HepG2 (cell line): Measurements from ENCODE around the gene LRP5. TPM values are rescaled to one million over a fixed set of nuclear protein-coding genes. Genes with fewer than 3 reads are reported as not detected.

Source experiments
- ATAC-seq: fragments of 200-7000 bp; cut with Tn5 transposase; 3 replicates; pipeline ENCODE4 v1.9.1; 2020; ENCODE audit warnings: mild to moderate bottlenecking, moderate library complexity
- BruUV-seq: library from RNA; stranded (reverse); fragments of 400-500 nt; replicated peaks from 2 replicates; lab custom pipeline; 2021; lab: Mats Ljungman, UMichigan
- CTCF ChIA-PET: fragments of 300-600 bp; formaldehyde crosslinking; extraction: SDS; loops from one replicate; lab custom pipeline; 2021; ENCODE audit warnings: low total read pairs, inconsistent platforms, low intra/inter-chr PET ratio; lab: Yijun Ruan, JAX
- POLR2A ChIA-PET: fragments of 350-600 bp; sonication (Branson Sonifier 250); formaldehyde crosslinking; loops from one replicate; lab custom pipeline; 2020; ENCODE audit warnings: antibody characterized with exemption, inconsistent platforms; lab: Yijun Ruan, JAX
- DNase-seq: peaks from one replicate; pipeline ENCODE4 v3.0.0-alpha.2; 2015; ENCODE audit warnings: low spot score
- FAIRE-seq: peaks from 3 replicates; lab custom pipeline; 2011; peaks lifted over from hg19 to GRCh38; lab: Jason Lieb, UNC
- H2AFZ ChIP-seq: one replicate; pipeline ENCODE4 v1.6.1; 2011; ENCODE audit warnings: low read length, inconsistent platforms
- H3K27ac ChIP-seq: fragments of 300-600 bp; 3 replicates; pipeline ENCODE4 v1.8.0; 2011; ENCODE audit warnings: mixed run types, mild to moderate bottlenecking, mixed read lengths, low read length, inconsistent platforms; ENCODE audit not compliant: insufficient read depth; ENCODE audit errors: extremely low read length
- H3K27me3 ChIP-seq, 2 experiments: fragments of 200-600 bp in 1 of 2; 2 replicates in 1 of 2; 3 replicates in 1 of 2; pipeline versions ENCODE4 v1.6.0 to v1.8.0; 2011; ENCODE audit warnings: low read length in 2 of 2, mild to moderate bottlenecking in 2 of 2, moderate library complexity in 2 of 2, inconsistent platforms in 1 of 2; ENCODE audit not compliant: insufficient read depth in 2 of 2, control insufficient read depth in 1 of 2
- H3K36me3 ChIP-seq, 2 experiments: fragments of 200-600 bp in 1 of 2; replicated peaks in 1 of 2; 2 replicates in 1 of 2; 3 replicates in 1 of 2; pipeline versions ENCODE4 v1.5.1 to v1.8.0; 2011; ENCODE audit warnings: low read length in 2 of 2, inconsistent platforms in 1 of 2; ENCODE audit not compliant: insufficient read depth in 2 of 2, control insufficient read depth in 1 of 2
- H3K4me1 ChIP-seq: 2 replicates; pipeline ENCODE4 v1.5.1; 2012; ENCODE audit warnings: low read length, inconsistent platforms; ENCODE audit not compliant: insufficient read depth
- H3K4me2 ChIP-seq: 2 replicates; pipeline ENCODE4 v1.6.0; 2011; ENCODE audit warnings: low read depth, low read length, inconsistent platforms
- H3K4me3 ChIP-seq, 3 experiments: fragments of 200-600 bp in 1 of 3; sonication (generic), shearing (Covaris generic) in 1 of 3; replicated peaks in 1 of 3; 2 replicates each; pipeline ENCODE4 v1.5.1; 2011 to 2016; ENCODE audit warnings: low read length in 3 of 3, inconsistent platforms in 2 of 3, low read depth in 2 of 3, mild to moderate bottlenecking in 2 of 3, control low read depth in 1 of 3, mixed read lengths in 1 of 3; ENCODE audit not compliant: insufficient read depth in 1 of 3
- H3K79me2 ChIP-seq: one replicate; pipeline ENCODE4 v1.6.1; 2011; ENCODE audit warnings: low read length, inconsistent platforms; ENCODE audit not compliant: insufficient read depth
- H3K9ac ChIP-seq: 2 replicates; pipeline ENCODE4 v1.6.0; 2011; ENCODE audit warnings: mild to moderate bottlenecking, low read depth, low read length, inconsistent platforms; ENCODE audit not compliant: insufficient read depth
- H3K9me3 ChIP-seq: 2 replicates; pipeline ENCODE4 v1.5.1; 2012; ENCODE audit warnings: mild to moderate bottlenecking, low read length
- H4K20me1 ChIP-seq: 2 replicates; pipeline ENCODE4 v1.6.0; 2011; ENCODE audit warnings: inconsistent platforms, mild to moderate bottlenecking, low read length, moderate library complexity; ENCODE audit not compliant: insufficient read depth
- FOXA3 ChIP-seq: IDR thresholded peaks from 2 replicates; pipeline ENCODE4 v1.6.1; 2016; ENCODE audit warnings: missing genetic modification reagents, missing compliant biosample characterization
- PHF21A ChIP-seq: sonication (generic); formaldehyde crosslinking; IDR thresholded peaks from 2 replicates; pipeline ENCODE4 v1.5.0; 2020; ENCODE audit warnings: mild to moderate bottlenecking, missing genetic modification reagents
- SALL1 ChIP-seq: sonication (generic); formaldehyde crosslinking; IDR thresholded peaks from 2 replicates; pipeline ENCODE4 v1.8.0; 2022; ENCODE audit warnings: mild to moderate bottlenecking, missing genetic modification reagents
- WGBS: methylation state at CpG from one replicate; pipeline ENCODE4 v1.1.6; 2017; ENCODE audit warnings: low lambda C conversion rate; 5-methylcytosine and 5-hydroxymethylcytosine counted together
- in situ Hi-C: cut with HindIII; loops from 2 replicates; pipeline ENCODE4 v1.10.0; 2017; ENCODE audit warnings: low pct_unique_long_range_greater_than_20kb; ENCODE audit not compliant: extremely low pct_ligation_motif_present
- intact Hi-C: fragments of 100-400 bp; cut with micrococcal nuclease; formaldehyde crosslinking; loops from one replicate; pipeline ENCODE4 v1.10.0; 2022; ENCODE audit not compliant: unreplicated experiment
- polyA plus RNA-seq, 8 experiments: library from polyadenylated mRNA; depleted of rRNA in 3 of 8; stranded (reverse) in 7 of 8; unstranded in 1 of 8; fragments of >200 nt; fragmentation: Illumina TruSeq in 4 of 8; extraction: Trizol in 4 of 8; gene quantifications; 2 replicates each; pipeline versions ENCODE4 v1.2.1 to v1.2.3, GENCODE V29; 2011 to 2016; ENCODE audit warnings: low read depth in 4 of 8, missing spikeins in 1 of 8, mixed read lengths in 1 of 8; ENCODE audit not compliant: insufficient read depth in 1 of 8
- total RNA-seq, 5 experiments: library from RNA; depleted of rRNA; stranded (reverse); fragments of >200 nt; fragmentation: Illumina TruSeq; extraction: Trizol; gene quantifications; 2 replicates each; pipeline ENCODE4 v1.2.3, GENCODE V29; 2016; ENCODE audit warnings: low read depth in 1 of 5
- TF ChIP-seq, protein P1 (sequence below): sonication (generic); formaldehyde crosslinking; IDR thresholded peaks from 2 replicates; pipeline ENCODE4 v1.4.0; 2020; ENCODE audit warnings: mild to moderate bottlenecking, missing genetic modification reagents
- TF ChIP-seq, protein P2 (sequence below): sonication (generic); formaldehyde crosslinking; IDR thresholded peaks from 2 replicates; pipeline ENCODE4 v1.8.1; 2023; ENCODE audit warnings: mild to moderate bottlenecking, inconsistent platforms, moderate library complexity, missing genetic modification reagents, borderline replicate concordance

The LRP5 gene
- total and polyA plus RNA-seq, 2 of the 13 experiments (the other 11 are each of a cell fraction or from before 2014, with no cell fraction given), result 40.4 to 64.0 TPM

DNA sequence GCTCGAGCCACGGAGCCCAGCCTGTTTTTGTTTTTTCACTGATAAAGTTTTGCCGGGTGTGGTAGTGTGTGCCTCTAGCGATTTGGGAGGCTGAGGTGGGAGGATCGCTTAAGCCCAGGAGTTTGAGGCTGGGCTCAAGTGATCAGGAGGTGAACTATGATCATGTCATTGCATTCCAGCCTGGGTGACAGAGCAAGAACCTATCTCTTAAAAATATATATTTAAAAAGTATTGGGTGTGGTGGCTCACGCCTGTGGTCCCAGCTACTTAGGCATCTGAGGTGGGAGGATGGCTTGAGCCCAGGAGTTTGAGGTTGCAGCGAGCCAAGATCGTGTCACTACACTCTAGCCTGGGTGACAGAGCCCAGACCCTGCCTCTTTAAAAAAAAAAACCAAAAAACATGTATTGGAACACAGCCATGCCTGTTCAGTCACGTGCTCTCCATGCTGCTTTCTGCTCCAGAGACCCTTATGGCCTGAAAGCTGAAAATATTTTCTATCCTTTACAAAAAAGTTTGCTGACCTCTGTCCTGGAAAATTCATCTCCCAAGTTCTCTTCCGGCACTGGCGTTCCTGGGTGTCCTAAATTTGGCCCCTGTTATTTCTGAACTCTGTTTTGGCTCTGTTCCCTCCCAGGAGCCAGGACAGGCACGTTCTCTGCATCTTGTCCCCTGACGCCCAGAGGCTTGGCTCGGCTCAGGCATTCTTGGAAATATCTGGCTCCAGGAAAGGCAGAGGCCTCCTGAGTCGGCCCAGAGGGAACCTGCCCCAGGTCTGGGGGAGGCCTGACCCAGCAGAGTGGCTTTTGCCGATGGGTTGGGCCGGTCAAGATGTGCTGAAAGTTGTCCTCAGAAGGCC lies 86.8 kb downstream of the LRP5 start:
- H2AFZ ChIP-seq, result no peak overlapping the region
- H3K4me1 ChIP-seq, result peaks cover 12% of the 10 kb centered on the region; the same call in 1 of the 2 replicates
- FAIRE-seq (no peak), DNase-seq (no peak), ATAC-seq (no peak)
- TF ChIP-seq PHF21A (CRISPR knock-in tag) (no peak), SALL1 (CRISPR knock-in tag) (no peak), FOXA3 (CRISPR knock-in tag) (no peak)
- TF ChIP-seq, protein P1, sequence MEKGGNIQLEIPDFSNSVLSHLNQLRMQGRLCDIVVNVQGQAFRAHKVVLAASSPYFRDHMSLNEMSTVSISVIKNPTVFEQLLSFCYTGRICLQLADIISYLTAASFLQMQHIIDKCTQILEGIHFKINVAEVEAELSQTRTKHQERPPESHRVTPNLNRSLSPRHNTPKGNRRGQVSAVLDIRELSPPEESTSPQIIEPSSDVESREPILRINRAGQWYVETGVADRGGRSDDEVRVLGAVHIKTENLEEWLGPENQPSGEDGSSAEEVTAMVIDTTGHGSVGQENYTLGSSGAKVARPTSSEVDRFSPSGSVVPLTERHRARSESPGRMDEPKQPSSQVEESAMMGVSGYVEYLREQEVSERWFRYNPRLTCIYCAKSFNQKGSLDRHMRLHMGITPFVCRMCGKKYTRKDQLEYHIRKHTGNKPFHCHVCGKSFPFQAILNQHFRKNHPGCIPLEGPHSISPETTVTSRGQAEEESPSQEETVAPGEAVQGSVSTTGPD (CRISPR knock-in tag), result no peak
- TF ChIP-seq, protein P2, sequence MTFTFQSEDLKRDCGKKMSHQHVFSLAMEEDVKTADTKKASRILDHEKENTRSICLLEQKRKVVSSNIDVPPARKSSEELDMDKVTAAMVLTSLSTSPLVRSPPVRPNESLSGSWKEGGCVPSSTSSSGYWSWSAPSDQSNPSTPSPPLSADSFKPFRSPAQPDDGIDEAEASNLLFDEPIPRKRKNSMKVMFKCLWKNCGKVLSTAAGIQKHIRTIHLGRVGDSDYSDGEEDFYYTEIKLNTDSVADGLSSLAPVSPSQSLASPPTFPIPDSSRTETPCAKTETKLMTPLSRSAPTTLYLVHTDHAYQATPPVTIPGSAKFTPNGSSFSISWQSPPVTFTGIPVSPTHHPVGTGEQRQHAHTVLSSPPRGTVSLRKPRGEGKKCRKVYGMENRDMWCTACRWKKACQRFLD, result no peak
- CTCF ChIA-PET, result no interaction called here
- H3K4me2 ChIP-seq, result no peak overlapping the region
- no peaks in the 10 kb centered on the region for H3K9me3 ChIP-seq
- H3K27me3 ChIP-seq, result no peaks in the 10 kb centered on the region
- WGBS, result 97% methylated on average over 16 of the region's 17 CpGs
- POLR2A ChIA-PET, result no interaction called here
- peaks cover 16% of the 10 kb centered on the region; the same call in 1 of the 2 replicates for H4K20me1 ChIP-seq
- in situ Hi-C loops (no loop called here), intact Hi-C loops (no loop called here)
- H3K27ac ChIP-seq, result no peak overlapping the region
- no TSS peak for BruUV-seq
- H3K36me3 ChIP-seq, result peaks cover 27 to 63% of the 10 kb centered on the region in 2 experiments; a peak in 4 of 5 replicates
- H3K4me3 ChIP-seq, result no peak overlapping the region
- H3K79me2 ChIP-seq, result peaks cover 5% of the 10 kb centered on the region
- H3K9ac ChIP-seq, result no peak overlapping the region
